ENCODE results near the gene FGGY. TPM values are rescaled to one million over a fixed set of nuclear protein-coding genes. Genes with fewer than 3 reads are reported as not detected.

The FGGY gene
- total RNA-seq, 1 experiment from 2014 or later, result 4.7 TPM

DNA sequence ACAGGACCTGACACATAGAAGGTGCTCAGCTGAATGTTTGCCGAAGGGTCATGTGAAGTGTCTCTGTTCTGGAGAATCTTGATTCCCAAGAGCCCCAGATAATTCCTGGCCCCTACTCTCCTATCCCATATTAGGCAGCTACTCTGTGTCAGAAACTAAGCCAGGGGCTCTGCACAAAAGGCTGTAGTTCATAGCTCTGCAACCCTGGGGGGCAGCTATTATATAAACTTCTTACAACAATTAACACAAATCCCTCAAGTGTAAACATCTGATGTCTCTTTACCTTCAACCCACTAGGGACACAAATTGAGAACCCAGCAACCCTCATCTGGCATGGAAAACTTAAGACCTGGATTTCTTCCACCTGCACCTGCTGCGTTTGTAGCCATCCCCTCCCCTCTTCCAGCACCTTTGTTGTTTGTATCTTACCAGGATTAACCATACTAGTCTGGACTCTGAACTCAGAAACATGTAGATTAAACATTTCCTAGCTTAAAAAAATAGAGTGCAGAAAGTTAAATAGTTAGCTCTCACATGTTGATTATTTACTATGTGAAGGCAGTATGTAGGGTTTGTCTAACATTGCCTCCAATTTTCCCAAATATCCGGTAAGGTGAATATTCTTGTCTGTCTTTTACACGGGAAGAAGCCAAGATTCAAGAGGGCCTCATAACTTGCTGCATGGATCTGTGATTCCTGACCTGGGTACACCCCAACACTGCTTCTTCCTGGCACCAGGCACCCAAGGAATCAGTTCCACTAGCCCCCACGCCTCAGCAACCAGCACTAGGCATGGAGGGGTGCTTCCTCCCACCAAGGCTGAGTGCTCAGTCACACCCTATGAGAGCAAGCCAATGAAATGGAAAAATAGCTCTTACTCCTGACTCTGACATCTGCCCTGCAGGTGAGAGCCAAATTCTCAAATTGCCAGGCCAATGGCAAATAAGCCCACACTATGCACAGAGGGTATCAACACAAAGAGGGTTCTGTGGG lies 297.2 kb downstream of the FGGY start:
- Histone ChIP-seq H3K9ac (ENCODE audit: low read length) (no peak overlapping the region), H4K20me1 (ENCODE audit: insufficient read depth, low read depth, low read length) (no peaks in the 10 kb centered on the region), H2AFZ (ENCODE audit: low read length) (no peak overlapping the region), H3K4me2 (ENCODE audit: low read depth, low read length, poor library complexity, severe bottlenecking) (no peak overlapping the region), H3K4me3 (ENCODE audit: low read length) (no peak overlapping the region), H3K27me3 (ENCODE audit: low read length) (no peaks in the 10 kb centered on the region), H3K79me2 (ENCODE audit: low read length) (no peaks in the 10 kb centered on the region), H3K9me3 (ENCODE audit: low read length) (no peaks in the 10 kb centered on the region), H3K4me1 (ENCODE audit: low read length) (no peaks in the 10 kb centered on the region), H3K36me3 (ENCODE audit: insufficient read depth, low read length) (no peaks in the 10 kb centered on the region), H3K9me2 (replicated peaks; ENCODE audit: insufficient read depth, low read length) (no peaks in the 10 kb centered on the region), H3K27ac (ENCODE audit: low read length) (no peak overlapping the region)
- DNase-seq, result no peak

DNA sequence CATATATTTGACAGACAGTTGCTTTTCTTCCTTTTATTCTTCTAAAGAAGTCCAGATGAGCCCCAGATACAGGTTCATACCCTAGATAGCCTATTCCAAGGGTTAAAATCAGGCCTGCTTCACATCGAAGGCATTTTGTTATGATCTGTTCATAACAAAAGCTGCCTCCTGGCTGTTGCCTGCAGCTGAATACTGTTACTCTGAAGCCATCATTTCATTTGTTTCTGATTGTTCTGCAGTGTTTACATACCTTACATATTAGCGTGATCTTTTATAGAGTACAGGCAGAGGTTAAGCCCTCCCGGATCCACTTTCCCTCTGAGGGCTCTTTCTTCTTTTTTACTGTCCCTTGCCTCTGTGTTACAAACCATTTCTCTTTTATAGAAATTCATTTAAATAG lies 298.9 kb downstream of the FGGY start:
- Histone ChIP-seq H3K9me2 (replicated peaks; ENCODE audit: insufficient read depth, low read length) (no peaks in the 10 kb centered on the region), H3K9me3 (ENCODE audit: low read length) (no peaks in the 10 kb centered on the region), H3K4me1 (ENCODE audit: low read length) (no peaks in the 10 kb centered on the region), H3K4me3 (ENCODE audit: low read length) (no peak overlapping the region), H3K4me2 (ENCODE audit: low read depth, low read length, poor library complexity, severe bottlenecking) (no peak overlapping the region), H3K9ac (ENCODE audit: low read length) (no peak overlapping the region), H3K79me2 (ENCODE audit: low read length) (no peaks in the 10 kb centered on the region), H2AFZ (ENCODE audit: low read length) (no peak overlapping the region), H4K20me1 (ENCODE audit: insufficient read depth, low read depth, low read length) (no peaks in the 10 kb centered on the region), H3K27ac (ENCODE audit: low read length) (no peak overlapping the region), H3K27me3 (ENCODE audit: low read length) (no peaks in the 10 kb centered on the region), H3K36me3 (ENCODE audit: insufficient read depth, low read length) (no peaks in the 10 kb centered on the region)
- DNase-seq, result no peak

DNA sequence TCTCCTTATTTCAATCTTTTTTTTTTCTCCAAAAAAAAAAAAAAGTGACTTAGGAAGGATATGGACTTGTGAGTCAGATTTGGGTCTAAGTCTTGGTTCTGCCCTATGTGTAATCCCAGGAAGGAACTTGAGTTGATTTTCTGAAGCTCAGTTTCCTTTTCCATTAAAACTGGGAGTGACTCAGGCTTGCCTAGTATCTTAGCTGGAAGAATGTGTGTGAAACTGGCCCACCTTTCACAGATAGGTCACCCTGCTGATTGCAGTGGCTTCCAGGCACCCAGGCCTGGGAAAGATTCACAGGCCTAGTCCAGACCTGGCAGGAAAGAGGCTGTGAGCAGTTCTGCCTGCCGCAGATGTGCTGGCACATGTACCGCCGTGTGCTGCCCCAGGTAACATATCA lies 299.5 kb downstream of the FGGY start:
- no peak overlapping the region for H3K27ac ChIP-seq (ENCODE audit: low read length)
- DNase-seq, result no peak
- H3K9me2 ChIP-seq (replicated peaks; ENCODE audit: insufficient read depth, low read length), result no peaks in the 10 kb centered on the region
- H3K9me3 ChIP-seq (ENCODE audit: low read length), result no peaks in the 10 kb centered on the region
- no peaks in the 10 kb centered on the region for H3K36me3 ChIP-seq (ENCODE audit: insufficient read depth, low read length)
- H3K4me2 ChIP-seq (ENCODE audit: low read depth, low read length, poor library complexity, severe bottlenecking), result no peak overlapping the region
- H3K27me3 ChIP-seq (ENCODE audit: low read length), result no peaks in the 10 kb centered on the region
- no peaks in the 10 kb centered on the region for H4K20me1 ChIP-seq (ENCODE audit: insufficient read depth, low read depth, low read length)
- H3K4me1 ChIP-seq (ENCODE audit: low read length), result no peaks in the 10 kb centered on the region
- H3K9ac ChIP-seq (ENCODE audit: low read length), result no peak overlapping the region
- no peaks in the 10 kb centered on the region for H3K79me2 ChIP-seq (ENCODE audit: low read length)
- no peak overlapping the region for H2AFZ ChIP-seq (ENCODE audit: low read length)
- H3K4me3 ChIP-seq (ENCODE audit: low read length), result no peak overlapping the region

DNA sequence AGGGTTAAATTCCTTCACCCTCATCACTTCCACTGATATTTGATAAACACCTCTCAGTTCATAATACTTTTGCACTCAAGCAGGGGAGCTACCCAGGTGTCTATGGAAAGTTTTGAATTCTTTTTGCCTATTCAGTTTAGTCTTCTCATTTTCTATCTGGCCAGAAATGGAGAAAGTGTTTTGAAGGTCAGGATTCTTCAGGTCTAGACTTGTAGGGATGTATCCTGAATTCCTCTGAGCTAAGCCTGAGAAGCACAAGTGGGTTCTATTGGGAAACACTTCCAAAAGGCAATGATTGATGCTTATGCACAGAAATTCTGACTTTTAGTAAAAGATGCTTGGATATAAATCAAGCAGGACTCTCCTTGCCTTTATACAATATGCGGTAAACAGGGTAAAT lies 300.1 kb downstream of the FGGY start:
- H3K36me3 ChIP-seq (ENCODE audit: insufficient read depth, low read length), result no peaks in the 10 kb centered on the region
- no peak overlapping the region for H2AFZ ChIP-seq (ENCODE audit: low read length)
- H4K20me1 ChIP-seq (ENCODE audit: insufficient read depth, low read depth, low read length), result no peaks in the 10 kb centered on the region
- no peaks in the 10 kb centered on the region for H3K79me2 ChIP-seq (ENCODE audit: low read length)
- no peak overlapping the region for H3K4me3 ChIP-seq (ENCODE audit: low read length)
- H3K9me2 ChIP-seq (replicated peaks; ENCODE audit: insufficient read depth, low read length), result no peaks in the 10 kb centered on the region
- no peaks in the 10 kb centered on the region for H3K9me3 ChIP-seq (ENCODE audit: low read length)
- H3K27me3 ChIP-seq (ENCODE audit: low read length), result no peaks in the 10 kb centered on the region
- no peak overlapping the region for H3K27ac ChIP-seq (ENCODE audit: low read length)
- no peaks in the 10 kb centered on the region for H3K4me1 ChIP-seq (ENCODE audit: low read length)
- no peak overlapping the region for H3K9ac ChIP-seq (ENCODE audit: low read length)
- H3K4me2 ChIP-seq (ENCODE audit: low read depth, low read length, poor library complexity, severe bottlenecking), result no peak overlapping the region
- no peak for DNase-seq

DNA sequence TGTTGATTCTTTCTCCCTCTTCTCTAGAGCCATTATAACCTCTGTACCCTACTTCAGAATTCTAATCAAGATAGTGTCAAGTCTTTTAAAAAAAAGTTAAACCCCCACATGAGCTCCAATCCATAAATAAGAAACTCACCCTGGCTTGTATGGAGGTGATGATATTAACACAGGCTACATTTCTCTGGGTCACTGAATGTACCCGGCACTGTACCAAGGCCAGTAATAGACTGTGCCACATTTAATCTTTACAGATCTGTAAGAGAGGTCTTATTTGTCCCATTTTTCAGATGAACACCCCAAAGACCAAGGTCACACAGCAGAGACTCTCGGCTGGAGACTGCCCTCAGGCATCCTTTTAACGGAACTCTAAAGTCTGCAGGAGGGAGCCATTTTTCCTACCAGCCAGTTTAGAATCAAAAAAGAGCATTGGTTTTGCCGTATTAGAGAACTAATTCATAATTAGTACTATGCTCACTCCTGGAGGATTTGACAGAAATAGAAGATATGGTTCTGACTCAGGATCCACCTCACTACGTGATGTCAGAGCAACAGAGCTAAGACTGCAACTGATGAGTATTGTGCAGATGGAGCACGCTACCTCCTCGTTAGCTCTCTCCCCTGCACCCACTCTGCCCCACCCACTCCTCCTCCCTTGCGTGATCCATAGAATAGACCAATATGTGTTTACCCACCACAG lies 300.7 kb downstream of the FGGY start:
- Histone ChIP-seq H2AFZ (ENCODE audit: low read length) (no peak overlapping the region), H3K36me3 (ENCODE audit: insufficient read depth, low read length) (no peaks in the 10 kb centered on the region), H3K79me2 (ENCODE audit: low read length) (no peaks in the 10 kb centered on the region), H3K9me3 (ENCODE audit: low read length) (no peaks in the 10 kb centered on the region), H3K4me2 (ENCODE audit: low read depth, low read length, poor library complexity, severe bottlenecking) (no peak overlapping the region), H3K9ac (ENCODE audit: low read length) (no peak overlapping the region), H3K9me2 (replicated peaks; ENCODE audit: insufficient read depth, low read length) (no peaks in the 10 kb centered on the region), H3K27me3 (ENCODE audit: low read length) (no peaks in the 10 kb centered on the region), H3K27ac (ENCODE audit: low read length) (no peak overlapping the region), H3K4me1 (ENCODE audit: low read length) (no peaks in the 10 kb centered on the region), H3K4me3 (ENCODE audit: low read length) (no peak overlapping the region), H4K20me1 (ENCODE audit: insufficient read depth, low read depth, low read length) (no peaks in the 10 kb centered on the region)
- no peak for DNase-seq

DNA sequence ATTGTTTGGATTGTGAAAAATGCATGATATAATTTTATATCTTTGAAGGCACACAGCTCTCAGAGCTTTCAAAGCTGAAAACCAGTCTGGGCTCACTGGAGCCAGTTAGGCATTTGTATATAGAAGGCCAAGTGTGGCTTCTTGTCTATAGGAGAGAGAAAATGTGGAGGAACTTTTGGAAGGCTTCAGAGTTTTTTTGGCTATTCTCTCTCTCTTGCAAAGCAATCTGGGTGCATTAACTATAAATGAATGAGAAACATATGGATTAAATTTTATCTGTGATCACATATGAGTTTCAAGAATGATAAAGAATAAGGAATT lies 301.2 kb downstream of the FGGY start:
- Histone ChIP-seq H3K4me1 (ENCODE audit: low read length) (no peaks in the 10 kb centered on the region), H4K20me1 (ENCODE audit: insufficient read depth, low read depth, low read length) (no peaks in the 10 kb centered on the region), H3K9me2 (replicated peaks; ENCODE audit: insufficient read depth, low read length) (no peaks in the 10 kb centered on the region), H3K36me3 (ENCODE audit: insufficient read depth, low read length) (no peaks in the 10 kb centered on the region), H3K79me2 (ENCODE audit: low read length) (no peaks in the 10 kb centered on the region), H3K27ac (ENCODE audit: low read length) (no peak overlapping the region), H3K27me3 (ENCODE audit: low read length) (no peaks in the 10 kb centered on the region), H2AFZ (ENCODE audit: low read length) (no peak overlapping the region), H3K4me2 (ENCODE audit: low read depth, low read length, poor library complexity, severe bottlenecking) (no peak overlapping the region), H3K9ac (ENCODE audit: low read length) (no peak overlapping the region), H3K4me3 (ENCODE audit: low read length) (no peak overlapping the region), H3K9me3 (ENCODE audit: low read length) (no peaks in the 10 kb centered on the region)
- no peak for DNase-seq

DNA sequence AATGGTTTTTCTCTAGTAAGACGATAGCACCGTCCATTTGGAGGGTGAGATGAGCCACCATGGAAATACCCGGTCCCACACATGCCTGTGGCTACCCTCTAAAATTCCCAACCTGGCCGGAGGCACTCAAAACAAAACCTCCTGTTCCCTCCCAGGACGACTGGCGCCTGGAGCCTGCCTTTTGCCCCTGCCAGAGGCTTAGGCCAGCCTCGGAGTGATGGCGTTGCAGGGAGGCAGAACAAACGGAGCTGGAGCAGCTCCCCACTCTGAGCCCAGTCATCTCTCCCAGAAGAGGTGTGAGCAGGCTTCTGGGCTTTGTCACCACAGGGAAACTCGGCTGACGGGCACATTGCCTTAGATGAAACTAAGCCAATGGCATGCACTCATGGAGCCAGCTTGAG lies 304.1 kb downstream of the FGGY start:
- Histone ChIP-seq H3K4me3 (ENCODE audit: low read length) (no peak overlapping the region), H3K27ac (ENCODE audit: low read length) (no peak overlapping the region), H3K9me3 (ENCODE audit: low read length) (no peaks in the 10 kb centered on the region), H3K9me2 (replicated peaks; ENCODE audit: insufficient read depth, low read length) (no peaks in the 10 kb centered on the region), H3K79me2 (ENCODE audit: low read length) (no peaks in the 10 kb centered on the region), H3K27me3 (ENCODE audit: low read length) (no peaks in the 10 kb centered on the region), H3K36me3 (ENCODE audit: insufficient read depth, low read length) (no peaks in the 10 kb centered on the region), H2AFZ (ENCODE audit: low read length) (no peak overlapping the region), H3K9ac (ENCODE audit: low read length) (no peak overlapping the region), H4K20me1 (ENCODE audit: insufficient read depth, low read depth, low read length) (no peaks in the 10 kb centered on the region), H3K4me2 (ENCODE audit: low read depth, low read length, poor library complexity, severe bottlenecking) (no peak overlapping the region), H3K4me1 (ENCODE audit: low read length) (no peaks in the 10 kb centered on the region)
- DNase-seq, result no peak

DNA sequence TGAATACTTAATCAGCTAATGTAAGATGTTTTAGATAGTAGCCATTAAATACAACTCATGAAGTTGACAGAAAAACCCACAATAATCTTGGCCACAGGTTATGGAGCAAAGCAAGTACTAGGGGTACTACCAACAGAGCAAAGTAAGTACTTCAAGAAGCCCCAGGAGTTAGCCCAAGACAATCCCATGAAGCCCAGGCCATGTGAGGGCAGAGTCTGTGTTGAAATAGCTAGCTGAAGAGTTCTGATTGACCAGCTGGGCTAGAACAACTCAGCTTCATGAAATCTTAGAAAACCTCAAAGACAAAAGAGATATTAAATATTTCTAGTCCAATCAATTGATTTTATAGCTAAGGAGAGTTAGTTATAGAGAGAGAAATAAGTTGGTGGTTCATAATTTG lies 304.9 kb downstream of the FGGY start:
- no peak overlapping the region for H2AFZ ChIP-seq (ENCODE audit: low read length)
- no peak overlapping the region for H3K9ac ChIP-seq (ENCODE audit: low read length)
- no peak overlapping the region for H3K4me2 ChIP-seq (ENCODE audit: low read depth, low read length, poor library complexity, severe bottlenecking)
- no peaks in the 10 kb centered on the region for H3K9me2 ChIP-seq (replicated peaks; ENCODE audit: insufficient read depth, low read length)
- DNase-seq, result no peak
- H3K36me3 ChIP-seq (ENCODE audit: insufficient read depth, low read length), result no peaks in the 10 kb centered on the region
- no peak overlapping the region for H3K27ac ChIP-seq (ENCODE audit: low read length)
- H3K79me2 ChIP-seq (ENCODE audit: low read length), result no peaks in the 10 kb centered on the region
- H3K4me3 ChIP-seq (ENCODE audit: low read length), result no peak overlapping the region
- H3K4me1 ChIP-seq (ENCODE audit: low read length), result no peaks in the 10 kb centered on the region
- H3K9me3 ChIP-seq (ENCODE audit: low read length), result no peaks in the 10 kb centered on the region
- H4K20me1 ChIP-seq (ENCODE audit: insufficient read depth, low read depth, low read length), result no peaks in the 10 kb centered on the region
- H3K27me3 ChIP-seq (ENCODE audit: low read length), result no peaks in the 10 kb centered on the region
